GM18508 (cell line): ENCODE data around the gene HDGFL2.

Experiments
- ATAC-seq: cut with Tn5 transposase; IDR thresholded peaks from one replicate; pipeline ENCODE4 v1.9.1; 2021; ENCODE audit warnings: moderate number of reproducible peaks; ENCODE audit not compliant: insufficient read depth, unreplicated experiment

HDGFL2 gene

DNA sequence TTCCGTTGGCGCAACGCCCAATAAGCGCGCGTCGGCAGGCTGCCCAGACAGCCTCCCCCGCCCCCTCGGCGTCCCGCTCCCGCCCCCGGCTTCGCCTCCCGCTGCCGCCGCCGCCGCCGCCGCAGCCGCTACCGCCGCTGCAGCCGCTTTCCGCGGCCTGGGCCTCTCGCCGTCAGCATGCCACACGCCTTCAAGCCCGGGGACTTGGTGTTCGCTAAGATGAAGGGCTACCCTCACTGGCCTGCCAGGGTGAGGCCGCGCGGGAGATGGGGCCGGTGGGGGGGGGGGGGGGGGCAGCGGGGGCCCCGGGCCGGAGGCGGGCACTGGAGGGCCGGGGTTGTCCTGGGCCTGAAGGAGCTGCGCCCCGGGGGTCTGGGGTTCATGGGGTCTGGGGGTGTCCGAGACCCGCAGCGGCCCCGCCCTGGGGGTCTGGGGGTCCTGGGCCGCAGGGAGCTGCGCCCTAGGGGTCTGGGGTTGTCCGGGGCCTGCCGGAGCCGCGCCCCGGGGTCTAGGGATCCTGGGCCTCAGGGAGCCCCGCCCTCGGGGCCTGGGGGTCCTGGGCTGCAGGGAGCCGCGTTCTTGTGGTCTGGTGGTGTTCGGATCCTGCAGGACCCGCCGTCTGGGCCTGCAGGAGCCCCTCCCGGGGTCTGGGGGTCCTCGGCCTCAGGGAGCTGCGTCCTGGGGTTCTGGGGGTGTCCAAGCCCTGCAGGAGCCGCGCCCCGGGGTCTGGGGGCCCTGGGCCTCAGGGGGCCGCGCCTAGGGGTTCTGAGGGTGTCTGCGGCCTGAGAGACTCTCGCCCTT lies at the start of gene HDGFL2:
Gene HDGFL2 (plus strand): TSS at position 124 of the 801 bp plus-strand sequence. CDS start 54 bp downstream, at position 178.
- ATAC-seq = no peak

DNA sequence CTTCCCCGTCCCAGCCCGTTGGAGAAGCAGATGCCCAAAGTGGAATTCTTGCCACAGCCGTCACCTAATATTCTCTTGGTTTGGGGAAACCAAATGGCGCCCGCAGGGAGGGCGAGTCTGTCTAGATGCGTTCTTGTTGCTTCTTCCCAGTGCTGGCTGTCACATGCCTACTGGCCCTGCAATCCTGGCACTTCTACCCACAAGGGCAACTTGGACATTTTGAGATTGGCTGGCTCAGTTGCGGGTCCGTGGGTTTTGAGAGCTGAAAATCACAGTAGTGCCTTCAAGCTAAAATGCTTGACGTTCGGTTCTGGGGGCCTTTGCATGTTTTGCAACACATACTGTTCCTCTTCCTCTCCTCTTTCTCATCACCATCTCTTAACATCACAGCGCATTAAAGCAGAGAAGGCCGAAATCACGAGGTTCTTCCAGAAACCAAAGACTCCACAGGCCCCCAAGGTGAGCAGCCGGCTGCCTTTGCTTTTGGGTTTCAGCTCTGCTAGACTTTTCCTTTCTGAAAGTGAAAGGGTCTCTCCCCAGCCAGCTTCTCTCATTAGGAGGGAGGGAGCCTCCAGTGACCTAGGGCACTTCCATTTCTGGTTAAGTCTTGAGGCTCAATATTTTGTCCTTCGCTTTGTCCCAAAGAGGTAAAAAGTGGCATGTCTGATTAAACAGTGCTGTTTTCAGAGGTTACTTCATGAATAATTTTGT lies 48.5 kb upstream of the HDGFL2 start:
- ATAC-seq = no peak

DNA sequence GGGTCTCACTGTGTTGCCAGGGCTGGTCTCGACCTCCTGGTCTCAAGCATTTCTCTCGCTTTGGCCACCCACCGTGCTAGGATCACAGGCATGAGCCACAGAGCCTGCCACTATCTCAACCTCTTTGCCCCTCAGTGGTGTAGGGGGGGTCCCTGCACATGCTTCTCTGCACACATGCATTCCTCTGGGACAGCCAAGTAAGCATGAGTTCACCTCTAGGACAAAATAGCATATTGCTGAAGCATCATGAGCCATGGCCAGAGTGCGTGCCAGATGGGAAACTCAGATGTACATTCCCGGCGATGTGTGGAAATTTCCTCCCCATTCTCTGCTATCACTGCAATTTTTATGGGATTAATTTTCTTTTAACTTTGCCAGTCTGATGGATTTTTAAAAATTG lies 46.6 kb upstream of the HDGFL2 start:
- no peak for ATAC-seq

GRCh38 chr19:4428326-4428975 lies 43.6 kb upstream of the HDGFL2 start:
- no peak for ATAC-seq

- ATAC-seq = no peak
Observed at GRCh38 chr19:4429256-4429655, 42.8 kb upstream of the HDGFL2 start.

DNA sequence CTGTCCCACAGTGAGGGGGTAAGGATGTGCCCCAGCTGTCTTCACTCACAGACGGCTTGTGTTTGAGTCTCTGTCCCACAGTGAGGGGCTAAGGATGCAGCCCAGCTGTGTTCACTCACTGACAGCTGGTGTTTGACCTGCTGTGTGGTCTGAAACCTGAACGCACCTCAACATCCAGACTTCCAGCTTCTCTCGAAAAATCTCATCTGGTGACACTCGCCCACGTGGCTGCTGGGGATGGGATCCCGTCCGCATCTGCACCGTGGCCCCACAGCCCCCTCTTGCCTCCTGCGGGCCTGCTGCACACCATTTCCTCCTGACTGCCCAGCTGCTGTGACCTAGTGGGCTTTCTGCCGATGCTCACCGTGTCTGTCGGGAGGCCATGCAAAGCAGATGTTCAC lies 42.3 kb upstream of the HDGFL2 start:
- ATAC-seq = no peak

- ATAC-seq = no peak
Observed at GRCh38 chr19:4430760-4431159, 41.3 kb upstream of the HDGFL2 start.

- ATAC-seq = no peak
Observed at GRCh38 chr19:4431296-4431695, 40.8 kb upstream of the HDGFL2 start.

GRCh38 chr19:4431808-4432674 lies 40.1 kb upstream of the HDGFL2 start:
- ATAC-seq = no peak

GRCh38 chr19:4432918-4433506 lies 39.1 kb upstream of the HDGFL2 start:
- no peak for ATAC-seq

- ATAC-seq = no peak
Observed at GRCh38 chr19:4434391-4434790, 37.7 kb upstream of the HDGFL2 start.

DNA sequence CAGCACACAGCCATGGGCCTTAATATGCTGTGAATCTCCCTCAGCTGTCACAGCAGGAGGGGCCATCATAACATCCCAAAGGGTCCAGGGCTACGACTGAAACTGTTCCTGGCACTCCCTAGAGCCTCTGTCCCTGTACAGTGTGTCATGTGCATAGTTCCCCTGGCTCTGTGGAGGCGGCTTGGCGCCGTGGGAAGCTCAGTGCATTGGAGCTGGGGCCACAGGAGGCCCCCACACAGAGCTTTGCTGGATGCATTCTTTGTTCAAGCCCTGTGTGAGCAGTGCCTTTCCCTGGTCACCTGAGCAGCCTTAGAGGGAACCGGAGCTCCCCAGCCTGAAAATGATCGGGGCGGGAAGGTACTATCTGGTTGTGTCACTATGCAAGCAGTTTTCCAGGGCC lies 35.9 kb upstream of the HDGFL2 start:
- no peak for ATAC-seq

DNA sequence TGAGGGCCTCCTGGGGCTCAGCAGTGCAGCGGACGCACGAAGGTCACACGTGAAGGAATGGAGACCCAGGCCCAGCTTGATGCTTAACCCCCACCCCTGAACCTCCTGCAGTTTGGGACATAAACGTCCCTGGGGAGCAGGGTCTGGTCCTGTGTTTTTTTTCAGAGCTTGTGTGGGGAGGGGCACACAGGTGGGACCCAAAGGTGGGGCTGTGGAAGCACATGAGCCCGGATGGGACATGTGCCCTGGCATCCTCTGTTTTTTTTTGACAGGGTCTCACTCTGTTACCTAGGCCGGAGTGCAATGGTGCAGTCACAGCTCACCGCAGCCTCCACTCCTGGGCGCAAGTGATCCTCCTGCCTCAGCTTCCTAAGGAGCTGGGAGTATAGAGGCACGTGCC lies 35.0 kb upstream of the HDGFL2 start:
- no peak for ATAC-seq

GRCh38 chr19:4439243-4439642 lies 32.9 kb upstream of the HDGFL2 start:
- no peak for ATAC-seq

GRCh38 chr19:4441994-4442818 lies 29.9 kb upstream of the HDGFL2 start:
- no peak for ATAC-seq

DNA sequence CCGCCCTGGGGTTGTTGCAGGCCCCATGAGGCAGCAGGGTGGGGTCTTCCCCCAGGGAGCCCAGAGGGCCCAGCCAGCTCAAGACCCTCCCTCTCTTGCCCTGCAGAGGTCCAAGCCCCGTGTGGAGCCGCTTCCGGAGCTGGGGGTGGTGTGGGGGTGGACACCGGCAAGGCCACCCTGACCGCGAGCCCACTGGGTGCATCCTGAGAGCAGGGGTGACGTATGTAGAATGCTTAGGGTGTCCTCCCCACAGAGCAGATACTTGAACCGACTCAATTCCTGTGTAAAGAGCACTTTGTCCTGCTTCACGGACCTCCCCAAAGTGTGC lies 29.3 kb upstream of the HDGFL2 start:
- ATAC-seq = no peak

GRCh38 chr19:4443188-4443587 lies 28.9 kb upstream of the HDGFL2 start:
- ATAC-seq = no peak

- ATAC-seq = no peak
Observed at GRCh38 chr19:4443966-4444764, 27.9 kb upstream of the HDGFL2 start.
